Measurements from ENCODE around the gene NIPAL4.
A peak's percentile ranks its signal among the peaks of the same experiment; 100 is the strongest.

NIPAL4 gene

GRCh38 chr5:157473383-157474320, 13.6 kb downstream of the NIPAL4 start:
- H2AFZ ChIP-seq (ENCODE audit: low read depth, low read length), result no peak overlapping the region
- no peak overlapping the region for H3K4me3 ChIP-seq (ENCODE audit: low read depth in 1 of 2, low read length in 2 of 2)
- no peaks in the 10 kb centered on the region for H3K27me3 ChIP-seq (ENCODE audit: insufficient read depth, low read length, poor library complexity)
- H3K9me3 ChIP-seq (ENCODE audit: insufficient read depth, low read length, severe bottlenecking), result no peaks in the 10 kb centered on the region
- DNase-seq (no peak), ATAC-seq (ENCODE audit: insufficient read depth, low read depth) (no peak)
- no peaks in the 10 kb centered on the region for H4K20me1 ChIP-seq (ENCODE audit: insufficient read depth, low read length)
- no peaks in the 10 kb centered on the region for H3K36me3 ChIP-seq (ENCODE audit: insufficient read depth, low read length)
- H3K4me2 ChIP-seq (ENCODE audit: insufficient read depth, low read length), result no peak overlapping the region
- no peak overlapping the region for H3K9ac ChIP-seq (ENCODE audit: low read depth, low read length)
- no peaks in the 10 kb centered on the region for H3K4me1 ChIP-seq (ENCODE audit: insufficient read depth, low read length)
- no peaks in the 10 kb centered on the region for H3K79me2 ChIP-seq (ENCODE audit: insufficient read depth, low read length)
- H3K27ac ChIP-seq (ENCODE audit: low read length), result no peak overlapping the region
- TF ChIP-seq, protein P1, sequence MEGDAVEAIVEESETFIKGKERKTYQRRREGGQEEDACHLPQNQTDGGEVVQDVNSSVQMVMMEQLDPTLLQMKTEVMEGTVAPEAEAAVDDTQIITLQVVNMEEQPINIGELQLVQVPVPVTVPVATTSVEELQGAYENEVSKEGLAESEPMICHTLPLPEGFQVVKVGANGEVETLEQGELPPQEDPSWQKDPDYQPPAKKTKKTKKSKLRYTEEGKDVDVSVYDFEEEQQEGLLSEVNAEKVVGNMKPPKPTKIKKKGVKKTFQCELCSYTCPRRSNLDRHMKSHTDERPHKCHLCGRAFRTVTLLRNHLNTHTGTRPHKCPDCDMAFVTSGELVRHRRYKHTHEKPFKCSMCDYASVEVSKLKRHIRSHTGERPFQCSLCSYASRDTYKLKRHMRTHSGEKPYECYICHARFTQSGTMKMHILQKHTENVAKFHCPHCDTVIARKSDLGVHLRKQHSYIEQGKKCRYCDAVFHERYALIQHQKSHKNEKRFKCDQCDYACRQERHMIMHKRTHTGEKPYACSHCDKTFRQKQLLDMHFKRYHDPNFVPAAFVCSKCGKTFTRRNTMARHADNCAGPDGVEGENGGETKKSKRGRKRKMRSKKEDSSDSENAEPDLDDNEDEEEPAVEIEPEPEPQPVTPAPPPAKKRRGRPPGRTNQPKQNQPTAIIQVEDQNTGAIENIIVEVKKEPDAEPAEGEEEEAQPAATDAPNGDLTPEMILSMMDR (IDR thresholded peaks at IDR 0.05; ENCODE audit: borderline replicate concordance, extremely low read depth, low read length, poor library complexity, severe bottlenecking), result no peak
- no peak for TF ChIP-seq EZH2 (IDR thresholded peaks at IDR 0.05; ENCODE audit: borderline replicate concordance, low read depth, low read length, severe bottlenecking)

DNA sequence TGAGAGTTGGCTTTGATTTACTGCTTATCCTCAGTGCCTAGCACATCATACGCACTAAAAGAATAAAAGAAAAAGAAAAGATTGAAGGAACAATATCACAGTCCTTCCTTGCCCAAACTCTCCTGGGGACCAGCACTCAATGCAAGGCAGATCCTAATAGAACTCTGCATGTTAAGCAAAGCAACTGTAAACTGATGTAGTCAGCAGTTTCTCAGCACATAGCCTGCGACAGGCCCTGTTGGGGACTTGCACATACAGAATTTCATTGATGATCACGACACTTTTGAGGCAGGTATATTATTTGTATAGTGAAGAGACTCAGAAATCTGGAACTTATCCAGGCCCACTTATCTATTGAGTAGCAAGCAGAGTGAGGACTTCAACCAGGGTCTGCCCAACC, 15.4 kb downstream of the NIPAL4 start:
- Histone ChIP-seq H4K20me1 (ENCODE audit: insufficient read depth, low read length) (no peaks in the 10 kb centered on the region), H3K4me1 (ENCODE audit: insufficient read depth, low read length) (no peaks in the 10 kb centered on the region), H3K79me2 (ENCODE audit: insufficient read depth, low read length) (no peaks in the 10 kb centered on the region), H3K9me3 (ENCODE audit: insufficient read depth, low read length, severe bottlenecking) (no peaks in the 10 kb centered on the region), H3K27ac (ENCODE audit: low read length) (no peak overlapping the region), H3K4me3 (ENCODE audit: low read depth in 1 of 2, low read length in 2 of 2) (no peak overlapping the region), H3K27me3 (ENCODE audit: insufficient read depth, low read length, poor library complexity) (no peaks in the 10 kb centered on the region), H3K4me2 (ENCODE audit: insufficient read depth, low read length) (no peak overlapping the region), H2AFZ (ENCODE audit: low read depth, low read length) (no peak overlapping the region), H3K36me3 (ENCODE audit: insufficient read depth, low read length) (no peaks in the 10 kb centered on the region), H3K9ac (ENCODE audit: low read depth, low read length) (no peak overlapping the region)
- ATAC-seq (ENCODE audit: insufficient read depth, low read depth) (no peak), DNase-seq (no peak)
- TF ChIP-seq, protein P1 (IDR thresholded peaks at IDR 0.05; ENCODE audit: borderline replicate concordance, extremely low read depth, low read length, poor library complexity, severe bottlenecking), result no peak
- TF ChIP-seq EZH2 (IDR thresholded peaks at IDR 0.05; ENCODE audit: borderline replicate concordance, low read depth, low read length, severe bottlenecking), result no peak

GRCh38 chr5:157476702-157477408, 16.8 kb downstream of the NIPAL4 start:
- no peaks in the 10 kb centered on the region for H3K79me2 ChIP-seq (ENCODE audit: insufficient read depth, low read length)
- no peaks in the 10 kb centered on the region for H3K9me3 ChIP-seq (ENCODE audit: insufficient read depth, low read length, severe bottlenecking)
- H2AFZ ChIP-seq (ENCODE audit: low read depth, low read length), result no peak overlapping the region
- no peaks in the 10 kb centered on the region for H3K27me3 ChIP-seq (ENCODE audit: insufficient read depth, low read length, poor library complexity)
- DNase-seq (peak; percentile 32), ATAC-seq (ENCODE audit: insufficient read depth, low read depth) (peak; percentile 80)
- no peak overlapping the region for H3K27ac ChIP-seq (ENCODE audit: low read length)
- peaks cover 5% of the 10 kb centered on the region; the same call in 1 of the 2 replicates for H3K36me3 ChIP-seq (ENCODE audit: insufficient read depth, low read length)
- H4K20me1 ChIP-seq (ENCODE audit: insufficient read depth, low read length), result no peaks in the 10 kb centered on the region
- H3K4me2 ChIP-seq (ENCODE audit: insufficient read depth, low read length), result no peak overlapping the region
- H3K4me3 ChIP-seq (ENCODE audit: low read depth in 1 of 2, low read length in 2 of 2), result no peak overlapping the region
- TF ChIP-seq, protein P1 (IDR thresholded peaks at IDR 0.05; ENCODE audit: borderline replicate concordance, extremely low read depth, low read length, poor library complexity, severe bottlenecking), result peak; percentile 80
- no peak for TF ChIP-seq EZH2 (IDR thresholded peaks at IDR 0.05; ENCODE audit: borderline replicate concordance, low read depth, low read length, severe bottlenecking)
- no peaks in the 10 kb centered on the region for H3K4me1 ChIP-seq (ENCODE audit: insufficient read depth, low read length)
- no peak overlapping the region for H3K9ac ChIP-seq (ENCODE audit: low read depth, low read length)

All from DND-41 (cell line).